Activated naive CD4-positive, alpha-beta T cell treated with anti-CD3 and anti-CD28 coated beads, Interleukin-2, amount 50 U/mL, for 72 hours (primary cell): Measurements from ENCODE around the gene DTNBP1. TPM values are rescaled to one million over a fixed set of nuclear protein-coding genes. Genes with fewer than 3 reads are reported as not detected.

Source experiments
- ATAC-seq, 2 donors: fragments of 150-1000 bp; cut with Tn5 transposase; 2 replicates each; pipeline ENCODE4 v1.10.0; 2021; ENCODE audit warnings: mild to moderate bottlenecking in 2 of 2, moderate library complexity in 2 of 2
- DNase-seq, 2 donors: peaks; one replicate each; pipeline ENCODE4 v3.0.0; 2021 to 2022; ENCODE audit warnings: low spot score in 2 of 2
- H3K27ac Mint-ChIP-seq, 2 donors: one replicate each; pipeline ENCODE4 v1.8.0; 2022; ENCODE audit warnings: mild to moderate bottlenecking in 2 of 2, mixed read lengths in 2 of 2
- H3K36me3 Mint-ChIP-seq, 2 donors: one replicate each; pipeline ENCODE4 v1.8.0; 2022; ENCODE audit warnings: mixed read lengths in 2 of 2
- H3K9me3 Mint-ChIP-seq, 2 donors: one replicate each; pipeline ENCODE4 v1.8.0; 2022; ENCODE audit warnings: mixed read lengths in 2 of 2
- total RNA-seq, 2 donors: library from RNA; stranded (reverse); gene quantifications; one replicate each; pipeline ENCODE4 v1.2.3, GENCODE V29; 2022

The DTNBP1 gene
- total RNA-seq, 2 donors from 2014 or later: 14.1 to 24.5 TPM

GRCh38 chr6:15473174-15473573 lies 189.7 kb downstream of the DTNBP1 start:
- no peak for ATAC-seq
- no peaks in the 10 kb centered on the region for H3K9me3 Mint-ChIP-seq
- H3K36me3 Mint-ChIP-seq: peaks cover 5 to 47% of the 10 kb centered on the region in 2 donors
- no peak for DNase-seq
- no peak overlapping the region for H3K27ac Mint-ChIP-seq
